ENCODE data around the gene DEFB127.
"Not testable (repeated sequence)": the region's sequence is repeated elsewhere in the genome, so short reads cannot be mapped to it uniquely, and the experiment has no call there.

- not testable (repeated sequence) for TF ChIP-seq CTCF, POLR2A (IDR thresholded peaks at IDR 0.05)
Observed at GRCh38 chr20:129786-130323, 27.4 kb upstream of the DEFB127 start.

All from uterus (tissue), 2 donors.